Parathyroid adenoma (tissue), 2 donors: ENCODE measurements around the gene LHX4.

Experiments used
- H2AFZ ChIP-seq: fragments of 300-600 bp; sonication (generic); one replicate; pipeline ENCODE4 v1.7.0; 2017; ENCODE audit warnings: antibody characterized with exemption, mild to moderate bottlenecking
- H3K27ac ChIP-seq: fragments of 300-600 bp; sonication (generic); one replicate; pipeline ENCODE4 v1.7.0; 2017
- H3K27me3 ChIP-seq: fragments of 300-600 bp; sonication (generic); one replicate; pipeline ENCODE4 v1.7.0; 2017; ENCODE audit warnings: low read length; ENCODE audit not compliant: control insufficient read depth, insufficient read depth
- H3K36me3 ChIP-seq: fragments of 300-600 bp; sonication (generic); one replicate; pipeline ENCODE4 v1.7.0; 2017; ENCODE audit warnings: low read length; ENCODE audit not compliant: control insufficient read depth, insufficient read depth
- H3K4me1 ChIP-seq: fragments of 300-600 bp; sonication (generic); one replicate; pipeline ENCODE4 v1.7.0; 2017; ENCODE audit warnings: control low read depth
- H3K4me2 ChIP-seq: fragments of 300-600 bp; sonication (generic); one replicate; pipeline ENCODE4 v1.7.0; 2017; ENCODE audit warnings: low read length
- H3K4me3 ChIP-seq: fragments of 300-600 bp; sonication (generic); one replicate; pipeline ENCODE4 v1.7.0; 2017; ENCODE audit warnings: low read depth, low read length
- H3K79me2 ChIP-seq: fragments of 300-600 bp; sonication (generic); one replicate; pipeline ENCODE4 v1.7.0; 2017; ENCODE audit warnings: control low read depth
- H3K9ac ChIP-seq: fragments of 300-600 bp; sonication (generic); one replicate; pipeline ENCODE4 v1.7.0; 2017; ENCODE audit warnings: mild to moderate bottlenecking
- H3K9me3 ChIP-seq: fragments of 300-600 bp; sonication (generic); one replicate; pipeline ENCODE4 v1.7.0; 2017; ENCODE audit warnings: low read length; ENCODE audit not compliant: control insufficient read depth
- CTCF ChIP-seq: fragments of 300-600 bp; sonication (generic); IDR thresholded peaks from one replicate; pipeline ENCODE4 v1.7.0; 2017; ENCODE audit warnings: antibody characterized with exemption, mild to moderate bottlenecking
- donor health status: primary hyperparathyroidism.

Gene LHX4

GRCh38 chr1:180208264-180208663 is 21.8 kb upstream of the LHX4 start:
- Histone ChIP-seq H3K27me3 (no peaks in the 10 kb centered on the region), H3K27ac (no peak overlapping the region), H3K36me3 (no peaks in the 10 kb centered on the region), H3K9me3 (no peaks in the 10 kb centered on the region), H3K9ac (no peak overlapping the region), H2AFZ (no peak overlapping the region), H3K4me2 (no peak overlapping the region), H3K79me2 (no peaks in the 10 kb centered on the region), H3K4me3 (no peak overlapping the region), H3K4me1 (no peaks in the 10 kb centered on the region)
- TF ChIP-seq CTCF: no peak

GRCh38 chr1:180210008-180210620 is 19.9 kb upstream of the LHX4 start:
- Histone ChIP-seq H3K36me3 (no peaks in the 10 kb centered on the region), H3K4me1 (no peaks in the 10 kb centered on the region), H3K9me3 (no peaks in the 10 kb centered on the region), H3K4me2 (no peak overlapping the region), H3K9ac (no peak overlapping the region), H3K79me2 (no peaks in the 10 kb centered on the region), H3K4me3 (no peak overlapping the region), H2AFZ (no peak overlapping the region), H3K27ac (no peak overlapping the region), H3K27me3 (no peaks in the 10 kb centered on the region)
- no peak for TF ChIP-seq CTCF

DNA sequence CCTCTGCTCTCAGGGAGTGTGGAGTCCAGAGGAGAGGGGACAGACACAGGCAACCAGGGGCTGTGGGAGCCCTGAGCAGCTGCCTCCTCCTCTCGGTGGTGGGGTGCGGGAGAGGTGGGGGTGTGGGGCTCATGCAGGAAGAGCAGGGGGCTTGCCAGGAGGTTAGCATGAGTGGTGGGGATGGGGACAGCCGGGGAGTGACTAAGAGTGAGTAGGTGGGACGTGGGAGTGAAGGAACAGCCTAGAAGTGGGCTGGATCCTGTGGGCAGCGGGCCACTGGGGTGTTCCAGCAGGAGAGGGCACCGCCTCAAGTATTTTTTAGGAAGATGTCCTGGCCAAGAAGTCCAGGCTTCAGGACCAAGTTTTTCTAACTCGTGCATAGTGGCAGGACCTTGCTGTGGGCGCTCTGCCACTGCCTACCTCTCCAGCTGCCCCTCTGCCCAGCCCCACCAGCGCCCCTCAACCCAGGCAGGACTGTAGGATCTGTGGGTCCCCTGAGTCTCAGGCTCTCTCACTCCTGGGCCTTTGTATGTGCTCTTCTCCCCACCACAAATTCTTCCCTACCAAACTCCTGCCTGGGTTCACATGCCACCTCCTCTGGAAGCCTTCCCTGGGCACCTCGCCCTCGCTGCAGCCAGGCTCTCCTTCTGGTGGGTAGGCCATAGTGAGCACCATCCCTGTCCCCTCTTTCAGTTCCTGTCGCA is 18.8 kb upstream of the LHX4 start:
- H3K27me3 ChIP-seq: no peaks in the 10 kb centered on the region
- no peaks in the 10 kb centered on the region for H3K36me3 ChIP-seq
- H3K4me2 ChIP-seq: no peak overlapping the region
- H3K27ac ChIP-seq: no peak overlapping the region
- no peak overlapping the region for H2AFZ ChIP-seq
- no peaks in the 10 kb centered on the region for H3K4me1 ChIP-seq
- H3K9me3 ChIP-seq: no peaks in the 10 kb centered on the region
- no peaks in the 10 kb centered on the region for H3K79me2 ChIP-seq
- H3K4me3 ChIP-seq: no peak overlapping the region
- H3K9ac ChIP-seq: no peak overlapping the region
- TF ChIP-seq CTCF: no peak

DNA sequence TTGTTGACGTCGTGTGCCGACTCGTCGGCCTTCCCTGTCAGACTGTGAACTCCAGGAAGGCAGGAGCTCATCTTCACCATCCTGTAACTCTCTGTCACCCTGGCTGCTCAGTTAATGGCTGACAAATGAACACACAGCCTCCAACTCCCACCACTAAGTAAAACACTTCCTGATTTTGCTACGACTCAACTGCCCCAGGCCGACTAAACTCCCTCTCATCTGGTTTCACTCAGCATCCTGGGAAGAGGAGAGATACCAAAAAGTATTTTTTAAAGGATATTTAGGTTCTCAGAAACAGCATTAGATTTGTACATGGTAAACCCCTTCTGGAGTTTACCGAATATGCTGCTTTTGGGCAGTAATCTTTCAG is 18.2 kb upstream of the LHX4 start:
- Histone ChIP-seq H2AFZ (no peak overlapping the region), H3K4me1 (no peaks in the 10 kb centered on the region), H3K4me3 (no peak overlapping the region), H3K36me3 (no peaks in the 10 kb centered on the region), H3K27ac (no peak overlapping the region), H3K4me2 (no peak overlapping the region), H3K9ac (no peak overlapping the region), H3K79me2 (no peaks in the 10 kb centered on the region), H3K9me3 (no peaks in the 10 kb centered on the region), H3K27me3 (no peaks in the 10 kb centered on the region)
- no peak for TF ChIP-seq CTCF
